ENCODE results near the gene OST4. TPM values are rescaled to one million over a fixed set of nuclear protein-coding genes. Genes with fewer than 3 reads are reported as not detected.

The OST4 gene
- total RNA-seq, 6 donors from 2014 or later = 90.4 to 265 (median 176) TPM

DNA sequence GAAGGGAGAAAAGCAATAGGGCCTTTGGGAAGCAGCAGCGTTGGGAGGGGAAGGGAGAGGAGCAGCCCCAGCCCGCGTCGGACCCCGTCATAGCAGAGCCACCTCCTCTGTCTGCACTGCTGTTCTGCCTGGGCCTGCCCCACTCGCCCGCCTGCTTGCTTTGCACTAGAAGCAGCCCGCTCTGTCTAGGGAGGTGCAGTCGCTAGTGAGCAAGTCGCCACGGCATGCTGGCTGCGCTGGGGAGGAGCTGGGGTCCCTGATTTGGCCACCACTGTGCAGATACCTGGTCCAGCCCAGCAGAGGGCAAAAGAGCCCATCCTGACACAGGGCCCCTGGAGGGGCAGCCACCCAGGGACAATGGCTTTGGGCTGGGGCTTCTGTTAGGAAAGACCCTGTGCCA is 46.6 kb downstream of the OST4 start:
- TF ChIP-seq, protein P1, sequence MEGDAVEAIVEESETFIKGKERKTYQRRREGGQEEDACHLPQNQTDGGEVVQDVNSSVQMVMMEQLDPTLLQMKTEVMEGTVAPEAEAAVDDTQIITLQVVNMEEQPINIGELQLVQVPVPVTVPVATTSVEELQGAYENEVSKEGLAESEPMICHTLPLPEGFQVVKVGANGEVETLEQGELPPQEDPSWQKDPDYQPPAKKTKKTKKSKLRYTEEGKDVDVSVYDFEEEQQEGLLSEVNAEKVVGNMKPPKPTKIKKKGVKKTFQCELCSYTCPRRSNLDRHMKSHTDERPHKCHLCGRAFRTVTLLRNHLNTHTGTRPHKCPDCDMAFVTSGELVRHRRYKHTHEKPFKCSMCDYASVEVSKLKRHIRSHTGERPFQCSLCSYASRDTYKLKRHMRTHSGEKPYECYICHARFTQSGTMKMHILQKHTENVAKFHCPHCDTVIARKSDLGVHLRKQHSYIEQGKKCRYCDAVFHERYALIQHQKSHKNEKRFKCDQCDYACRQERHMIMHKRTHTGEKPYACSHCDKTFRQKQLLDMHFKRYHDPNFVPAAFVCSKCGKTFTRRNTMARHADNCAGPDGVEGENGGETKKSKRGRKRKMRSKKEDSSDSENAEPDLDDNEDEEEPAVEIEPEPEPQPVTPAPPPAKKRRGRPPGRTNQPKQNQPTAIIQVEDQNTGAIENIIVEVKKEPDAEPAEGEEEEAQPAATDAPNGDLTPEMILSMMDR (IDR thresholded peaks at IDR 0.05) = no peak
- TF ChIP-seq POLR2A (IDR thresholded peaks at IDR 0.05) (no peak), POLR2AphosphoS5 (IDR thresholded peaks at IDR 0.05) (no peak), EP300 (IDR thresholded peaks at IDR 0.05) (no peak)
- H3K27ac ChIP-seq = no peak overlapping the region
- H3K36me3 ChIP-seq = peaks cover 0 to 54% (median 27%) of the 10 kb centered on the region in 4 donors
- 89 to 91% methylated on average over 5 to 12 of the region's 12 CpGs for WGBS, 2 donors
- no peak for ATAC-seq (ENCODE audit: low FRiP score in 2 of 2)
- peaks cover 0 to 12% (median 4%) of the 10 kb centered on the region in 4 donors for H3K4me1 ChIP-seq
- H3K4me3 ChIP-seq = no peak overlapping the region
- no peaks in the 10 kb centered on the region for H3K9me3 ChIP-seq
- peak in 1 of 2 donors; percentile 72 for DNase-seq
- H3K27me3 ChIP-seq = no peaks in the 10 kb centered on the region

DNA sequence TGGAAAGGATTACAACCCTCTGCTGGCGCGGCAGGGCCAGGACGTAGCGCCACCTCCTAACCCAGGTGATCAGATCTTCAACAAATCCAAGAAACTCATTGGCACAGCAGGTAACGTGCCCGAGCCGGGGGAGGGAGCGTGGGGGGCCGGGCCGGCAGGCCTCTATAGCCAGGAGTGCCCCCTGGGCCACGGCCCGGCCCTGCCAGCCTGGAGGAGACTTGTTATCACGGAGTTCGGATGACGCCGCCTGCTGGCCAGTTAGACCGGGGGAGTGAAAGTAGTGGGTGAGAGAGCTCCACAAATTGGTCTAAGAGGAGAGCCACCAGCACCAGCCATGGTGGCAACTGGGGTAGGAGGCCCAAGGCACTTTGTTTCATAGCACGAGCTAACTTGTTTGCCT is 47.3 kb downstream of the OST4 start:
- Histone ChIP-seq H3K9me3 (no peaks in the 10 kb centered on the region), H3K27me3 (no peaks in the 10 kb centered on the region), H3K4me1 (peaks cover 0 to 12% (median 4%) of the 10 kb centered on the region in 4 donors), H3K36me3 (peaks cover 0 to 54% (median 27%) of the 10 kb centered on the region in 4 donors), H3K4me3 (no peak overlapping the region), H3K27ac (no peak overlapping the region)
- TF ChIP-seq POLR2A (IDR thresholded peaks at IDR 0.05) (no peak), POLR2AphosphoS5 (IDR thresholded peaks at IDR 0.05) (no peak), EP300 (IDR thresholded peaks at IDR 0.05) (no peak)
- TF ChIP-seq, protein P1 (IDR thresholded peaks at IDR 0.05) = no peak
- DNase-seq (peak in 1 of 2 donors; percentile 74), ATAC-seq (ENCODE audit: low FRiP score in 2 of 2) (no peak)
- WGBS, 2 donors = 87 to 90% methylated on average over 17 to 18 of the region's 18 CpGs

DNA sequence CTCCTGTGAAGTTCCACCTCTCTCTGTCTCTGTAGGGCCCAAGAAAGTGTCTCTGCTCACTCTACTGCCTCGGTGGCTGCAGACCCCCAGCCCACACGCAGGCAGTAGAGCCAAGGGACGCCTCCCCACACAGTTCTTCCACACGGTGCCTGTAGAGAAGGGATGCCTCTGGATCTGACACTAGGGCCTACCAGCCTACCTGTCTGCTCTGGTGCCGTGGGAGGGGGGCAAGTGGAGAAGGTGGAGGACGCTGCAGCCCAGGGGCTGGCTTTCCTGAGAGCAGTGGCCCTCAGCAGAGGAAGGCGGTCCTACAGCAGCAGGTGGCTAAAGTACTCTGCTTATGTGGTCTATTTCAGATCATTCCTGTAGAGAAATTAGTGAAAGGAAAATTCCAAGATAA is 47.7 kb downstream of the OST4 start:
- Histone ChIP-seq H3K4me1 (peaks cover 0 to 12% (median 4%) of the 10 kb centered on the region in 4 donors), H3K4me3 (no peak overlapping the region), H3K27ac (no peak overlapping the region), H3K9me3 (no peaks in the 10 kb centered on the region), H3K27me3 (no peaks in the 10 kb centered on the region), H3K36me3 (peaks cover 0 to 54% (median 27%) of the 10 kb centered on the region in 4 donors)
- DNase-seq (no peak), ATAC-seq (ENCODE audit: low FRiP score in 2 of 2) (no peak)
- 91 to 98% methylated on average over 7 of the region's 7 CpGs for WGBS, 2 donors
- TF ChIP-seq, protein P1 (IDR thresholded peaks at IDR 0.05) = no peak
- no peak for TF ChIP-seq POLR2AphosphoS5 (IDR thresholded peaks at IDR 0.05)
- no peak for TF ChIP-seq EP300 (IDR thresholded peaks at IDR 0.05)
- TF ChIP-seq POLR2A (IDR thresholded peaks at IDR 0.05) = no peak

DNA sequence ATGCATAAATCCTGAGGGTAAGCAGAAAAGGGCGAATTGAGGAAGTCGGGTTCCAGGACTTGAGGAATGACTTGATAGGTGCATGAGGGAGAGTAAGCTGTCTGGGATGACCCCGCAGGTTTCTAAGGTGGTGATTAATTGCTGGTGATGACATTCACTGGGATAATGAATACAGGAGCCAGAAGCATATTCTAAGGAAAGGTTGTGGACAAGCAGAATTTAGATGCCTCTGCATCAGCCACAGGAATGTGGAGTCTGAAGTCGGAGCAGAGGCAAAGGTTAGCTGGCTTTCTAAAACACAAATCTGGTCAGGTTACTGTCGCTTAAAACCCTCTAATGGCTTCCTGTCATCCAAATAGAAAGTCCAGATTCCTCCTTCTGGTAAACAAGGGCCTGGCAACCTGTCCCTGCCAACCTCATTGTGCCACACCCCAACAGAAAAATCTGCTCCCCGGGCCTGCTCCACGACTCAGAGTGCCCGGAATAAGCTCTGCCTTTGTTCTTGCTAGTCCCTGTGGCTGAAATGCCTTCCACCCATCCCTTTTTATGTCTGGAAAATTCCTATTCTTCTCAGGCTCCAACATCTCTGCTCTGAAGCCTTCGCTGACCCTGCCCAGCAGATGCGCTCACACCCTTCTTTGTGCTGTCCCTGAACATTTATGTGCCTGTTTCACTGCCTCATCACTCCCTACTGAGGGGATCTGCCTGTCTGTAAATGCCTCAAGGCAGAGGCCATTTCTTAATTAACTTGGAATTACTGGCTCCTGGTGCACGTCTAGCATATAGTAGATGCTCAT is 50.0 kb downstream of the OST4 start:
- TF ChIP-seq POLR2A (IDR thresholded peaks at IDR 0.05) = no peak
- TF ChIP-seq, protein P1 (IDR thresholded peaks at IDR 0.05) = no peak
- no peak for TF ChIP-seq EP300 (IDR thresholded peaks at IDR 0.05)
- no peak for TF ChIP-seq POLR2AphosphoS5 (IDR thresholded peaks at IDR 0.05)

More for the DNA sequence above, 50.0 kb downstream of the OST4 start:
- no peaks in the 10 kb centered on the region for H3K9me3 ChIP-seq
- H3K4me1 ChIP-seq = peaks cover 0 to 16% (median 6%) of the 10 kb centered on the region in 4 donors
- H3K36me3 ChIP-seq = peaks cover 0 to 45% (median 22%) of the 10 kb centered on the region in 4 donors
- H3K4me3 ChIP-seq = no peak overlapping the region
- no peak for ATAC-seq (ENCODE audit: low FRiP score in 2 of 2)
- no peak overlapping the region for H3K27ac ChIP-seq
- no peaks in the 10 kb centered on the region for H3K27me3 ChIP-seq
- 74 to 77% methylated on average over 11 of the region's 11 CpGs for WGBS, 2 donors
- DNase-seq = no peak

Other genes starting within 250 kb of the OST4 start
- not detected for gene DPYSL5, start 223.5 kb downstream of the OST4 start, total RNA-seq
- gene MAPRE3, start 101.0 kb downstream of the OST4 start, total RNA-seq = 10 to 100 TPM; 13.5 to 61.8 (median 20.1) TPM
- 100 to 1,000 TPM in 1 of 6 donors, 10 to 100 TPM in 5; 42.5 to 176 (median 62.0) TPM for gene TMEM214, start 38.7 kb downstream of the OST4 start, total RNA-seq
- gene AGBL5, start 20.0 kb downstream of the OST4 start, total RNA-seq = 10 to 100 TPM in 5 of 6 donors, 1 to 10 TPM in 1; 7.8 to 17.6 (median 14.3) TPM
- gene EMILIN1, start 7.0 kb upstream of the OST4 start, total RNA-seq = 100 to 1,000 TPM in 2 of 6 donors, 10 to 100 TPM in 4; 20.7 to 158 (median 49.0) TPM
- 10 to 100 TPM in 1 of 6 donors, 1 to 10 TPM in 5; 2.4 to 10.4 (median 6.3) TPM for gene KHK, start 15.1 kb upstream of the OST4 start, total RNA-seq
- gene CGREF1, start 47.5 kb upstream of the OST4 start, total RNA-seq = 1 to 10 TPM in 2 of 6 donors, under 1 TPM in 1, not detected in 3; 0.79 to 1.2 (median 1.0) TPM
- under 1 TPM in 3 of 6 donors, not detected in 3; 0.10 to 0.30 (median 0.11) TPM for gene ABHD1, start 52.2 kb upstream of the OST4 start, total RNA-seq
- gene PREB, start 63.0 kb upstream of the OST4 start, total RNA-seq = 100 to 1,000 TPM in 1 of 6 donors, 10 to 100 TPM in 5; 45.7 to 102 (median 66.0) TPM
- gene PRR30, start 67.8 kb upstream of the OST4 start, total RNA-seq = not detected
- gene TCF23, start 77.3 kb upstream of the OST4 start, total RNA-seq = under 1 TPM in 2 of 6 donors, not detected in 4; 0.13 to 0.20 TPM
- gene ATRAID, start 140.4 kb upstream of the OST4 start, total RNA-seq = 100 to 1,000 TPM in 4 of 6 donors, 10 to 100 TPM in 2; 53.4 to 126 (median 112) TPM
- 10 to 100 TPM; 13.6 to 29.6 (median 21.0) TPM for gene SLC5A6, start 140.6 kb upstream of the OST4 start, total RNA-seq
- 10 to 100 TPM; 19.8 to 66.0 (median 33.5) TPM for gene CAD, start 145.7 kb upstream of the OST4 start, total RNA-seq
- 1 to 10 TPM in 4 of 6 donors, under 1 TPM in 2; 0.20 to 2.3 (median 1.2) TPM for gene SLC30A3, start 191.4 kb upstream of the OST4 start, total RNA-seq
- not detected for gene DNAJC5G, start 203.8 kb upstream of the OST4 start, total RNA-seq
- gene TRIM54, start 210.8 kb upstream of the OST4 start, total RNA-seq = under 1 TPM in 1 of 6 donors, not detected in 5; 0.49 TPM
- gene UCN, start 236.8 kb upstream of the OST4 start, total RNA-seq = 10 to 100 TPM in 2 of 6 donors, 1 to 10 TPM in 4; 2.6 to 81.7 (median 4.6) TPM

Data from upper lobe of left lung (tissue), 6 donors.